HG03103 (cell line): ENCODE data around the gene MRNIP.
"Not testable (repeated sequence)": the region's sequence is repeated elsewhere in the genome, so short reads cannot be mapped to it uniquely, and the experiment has no call there.

ENCODE experiments used
- ATAC-seq: cut with Tn5 transposase; IDR thresholded peaks from one replicate; pipeline ENCODE4 v1.9.1; 2021; ENCODE audit warnings: low read depth; ENCODE audit not compliant: unreplicated experiment

MRNIP gene

DNA sequence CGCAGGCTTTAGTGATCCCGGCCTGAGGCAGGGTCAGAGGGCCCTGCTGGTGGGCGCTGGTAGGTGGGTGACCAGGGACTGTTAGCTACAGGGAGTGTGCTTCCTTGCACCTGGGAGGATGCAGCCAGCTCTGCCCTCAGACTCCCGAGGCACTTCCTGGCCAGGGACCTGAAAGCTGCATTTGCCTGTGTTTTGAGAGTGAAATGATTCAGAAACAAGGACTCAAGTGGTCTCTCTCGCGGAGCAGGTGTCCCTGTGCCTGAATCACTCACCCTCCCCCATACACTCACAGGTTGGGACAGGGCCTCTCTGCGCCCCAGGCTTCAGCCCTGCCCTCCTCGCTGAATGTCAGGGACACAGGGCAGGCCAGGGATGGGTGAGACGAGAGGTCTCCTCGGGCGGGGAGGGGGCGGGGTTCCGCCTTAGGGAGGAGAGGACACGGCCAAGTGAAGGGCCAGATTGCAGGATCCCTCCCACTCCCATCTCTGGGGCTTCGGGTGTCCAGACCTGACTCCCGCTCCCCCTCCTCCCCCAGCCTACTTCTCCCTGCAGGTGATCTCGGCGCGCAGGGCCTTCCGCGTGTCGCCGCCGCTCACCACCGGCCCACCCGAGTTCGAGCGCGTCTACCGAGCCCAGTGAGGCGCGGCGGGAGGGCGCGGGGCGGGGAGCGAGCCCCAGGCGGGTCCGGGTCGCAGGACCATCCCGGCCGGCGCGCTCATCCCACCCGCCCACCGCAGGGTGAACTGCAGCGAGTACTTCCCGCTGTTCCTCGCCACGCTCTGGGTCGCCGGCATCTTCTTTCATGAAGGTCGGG is 63.4 kb downstream of the MRNIP start:
- ATAC-seq: no peak

DNA sequence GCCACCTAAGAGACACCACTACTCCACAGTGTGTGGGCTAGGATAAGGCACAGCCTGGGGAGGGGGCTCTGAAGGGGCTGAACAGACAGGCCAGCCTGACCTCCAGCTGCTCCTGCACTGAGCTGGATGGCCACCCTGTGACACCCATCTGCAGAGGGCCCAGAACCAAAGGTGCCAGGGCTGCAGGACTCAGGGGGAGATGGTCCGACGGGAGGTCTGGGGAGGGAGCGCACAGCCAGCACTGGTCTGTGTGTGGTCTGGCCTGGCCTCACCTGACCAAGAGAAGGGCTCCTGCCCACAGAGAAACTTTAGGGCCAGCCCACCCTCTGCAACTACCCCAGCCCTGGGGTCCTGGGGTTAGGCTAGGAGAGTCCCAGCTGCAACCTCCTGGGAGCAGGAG is 64.0 kb downstream of the MRNIP start:
- ATAC-seq: no peak

DNA sequence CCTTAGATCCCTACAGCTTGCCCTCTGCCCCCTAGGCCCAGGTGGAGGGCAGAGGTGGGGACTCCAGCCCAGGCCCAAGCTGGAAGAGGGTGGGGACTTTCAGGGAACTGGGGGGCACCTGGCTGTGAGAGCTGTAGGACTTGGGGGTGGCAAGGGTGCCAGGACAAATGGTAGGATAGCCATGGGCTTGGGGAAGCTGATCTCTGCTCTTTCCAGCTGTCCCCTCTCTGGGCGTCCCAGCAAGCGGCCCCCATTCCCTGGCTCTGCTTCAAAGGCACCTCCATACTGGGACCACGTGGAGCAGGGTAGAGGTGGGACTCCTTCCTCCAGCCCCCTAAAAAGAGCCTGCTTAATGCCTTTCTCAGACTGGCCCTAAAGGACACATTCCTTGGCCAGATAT is 64.4 kb downstream of the MRNIP start:
- no peak for ATAC-seq

DNA sequence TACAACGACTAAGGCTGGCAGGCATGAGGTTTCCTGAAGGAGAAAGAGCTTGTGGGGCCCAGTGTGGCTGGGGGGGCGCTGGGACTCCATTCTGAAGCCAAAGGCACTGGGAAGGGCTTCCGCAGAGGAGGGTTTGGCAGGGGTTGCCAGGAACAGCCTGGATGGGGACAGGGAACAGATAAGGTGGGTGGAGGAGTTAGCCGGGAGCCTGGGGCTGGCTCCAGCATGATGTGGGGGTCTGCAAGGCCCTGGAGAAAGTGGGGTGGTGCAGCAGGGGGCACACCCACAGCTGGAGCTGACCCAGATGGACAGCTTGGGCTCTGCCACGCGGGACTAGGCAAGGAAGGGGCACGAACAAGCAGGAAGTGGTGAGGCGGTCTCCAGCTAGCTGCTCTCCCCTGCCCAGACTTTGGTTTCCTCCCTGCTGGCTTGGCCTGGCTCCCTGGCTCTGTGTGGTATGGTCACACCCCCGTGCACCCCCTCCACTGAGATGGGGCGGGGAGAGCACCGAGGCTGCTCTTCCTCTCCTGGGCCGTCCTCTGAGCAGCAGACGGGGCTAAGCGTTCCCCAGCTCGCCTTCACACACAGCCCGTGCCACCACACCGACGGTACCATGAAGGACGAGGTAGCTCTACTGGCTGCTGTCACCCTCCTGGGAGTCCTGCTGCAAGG is 65.0 kb downstream of the MRNIP start, which contains the start of gene LTC4S:
Gene LTC4S (plus strand): TSS at position 519 of the 672 bp plus-strand sequence. CDS start 95 bp downstream, at position 614.
- ATAC-seq: no peak

DNA sequence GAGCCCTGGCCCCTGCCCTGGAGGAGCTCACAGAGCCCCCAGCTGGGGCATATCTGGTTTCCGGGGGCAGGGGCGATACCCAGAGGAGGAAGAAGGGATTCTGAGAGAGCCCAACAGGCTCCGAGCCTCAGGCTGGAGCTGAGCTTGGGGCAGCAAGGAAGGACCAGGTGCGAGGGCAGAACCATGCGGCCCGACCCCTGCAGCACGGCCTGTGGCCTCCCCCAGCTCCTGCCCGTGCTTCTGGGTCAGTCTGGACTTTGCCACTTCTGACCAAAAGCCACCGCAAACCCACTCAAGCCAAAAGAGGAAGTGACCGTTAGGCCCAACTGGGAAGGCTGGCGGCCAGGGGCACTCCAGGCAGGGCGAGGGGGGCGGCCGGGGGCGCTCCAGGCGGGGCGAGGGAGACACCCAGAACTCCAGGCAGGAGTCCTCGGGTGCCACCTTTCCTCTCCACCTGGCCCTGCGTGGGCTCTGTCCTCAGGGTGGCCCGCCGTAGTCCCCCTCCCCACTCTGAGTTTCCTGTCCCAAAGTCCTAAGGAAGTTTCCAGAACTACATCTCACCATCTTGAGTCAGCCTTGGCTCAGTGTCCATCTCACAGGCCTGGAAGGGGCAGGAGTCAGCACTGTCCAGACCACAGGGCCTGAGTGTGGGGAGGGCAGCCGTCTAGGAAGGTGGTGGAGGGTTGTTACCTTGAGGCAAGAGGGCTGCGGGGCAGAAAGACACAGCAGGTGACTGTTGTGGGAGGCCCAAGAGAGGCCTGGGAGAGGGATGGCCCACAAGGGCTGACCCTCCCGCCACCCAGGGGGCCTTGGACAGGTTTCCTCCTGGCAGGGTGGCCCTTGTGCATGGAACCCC is 65.8 kb downstream of the MRNIP start:
- ATAC-seq: no peak

DNA sequence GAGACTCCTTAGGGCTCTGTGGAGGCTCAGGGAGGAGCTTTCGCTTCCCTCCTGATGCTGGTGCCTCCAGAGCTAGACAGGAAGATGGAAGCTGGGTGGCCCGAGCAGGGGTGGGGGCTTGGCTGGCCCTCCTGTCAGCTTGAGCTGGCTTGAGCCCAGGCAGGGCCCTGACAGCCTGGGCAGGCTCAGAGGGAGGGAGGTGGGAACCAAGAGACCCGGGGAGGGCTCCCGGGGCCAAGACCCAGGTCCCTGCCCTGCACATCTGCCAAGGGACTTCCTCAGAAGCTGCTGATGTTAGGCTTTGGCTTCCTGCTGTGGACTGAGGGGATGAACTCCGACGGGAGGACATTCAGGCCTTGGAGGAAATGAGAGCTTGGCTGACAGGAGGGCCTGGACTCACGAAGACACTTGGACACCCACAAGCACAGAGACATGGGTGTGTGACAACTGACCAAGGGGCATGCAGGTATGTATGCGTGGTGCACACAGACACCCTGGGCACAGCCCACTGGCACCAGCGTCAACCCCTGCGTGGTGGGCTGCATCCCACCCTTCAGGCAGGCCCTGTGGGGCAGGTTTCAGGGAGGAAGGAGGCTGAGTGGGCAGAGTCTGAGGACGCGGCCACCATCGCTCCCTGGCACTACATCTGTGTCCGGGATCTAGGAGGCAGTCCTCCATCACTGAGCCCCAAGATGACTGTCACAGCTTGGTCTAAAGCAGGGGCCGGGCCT is 66.6 kb downstream of the MRNIP start:
- ATAC-seq: no peak

DNA sequence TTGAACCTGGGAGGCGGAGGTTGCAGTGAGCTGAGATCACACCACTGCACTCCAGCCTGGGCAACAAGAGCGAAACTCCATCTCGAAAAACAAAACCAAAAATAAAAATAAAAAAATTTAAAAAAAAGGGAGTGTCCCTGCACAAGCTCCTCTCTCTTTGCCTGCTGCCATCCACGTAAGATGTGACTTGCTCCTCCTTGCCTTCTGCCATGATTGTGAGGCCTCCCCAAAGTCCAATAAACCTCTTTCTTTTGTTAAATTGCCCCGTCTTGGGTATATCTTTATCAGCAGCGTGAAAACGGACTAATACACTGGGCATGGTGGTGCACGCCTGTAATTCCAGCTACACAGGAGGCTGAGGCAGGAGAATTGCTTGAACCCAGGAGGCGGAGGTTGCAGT is 69.3 kb downstream of the MRNIP start:
- not testable (repeated sequence) for ATAC-seq

DNA sequence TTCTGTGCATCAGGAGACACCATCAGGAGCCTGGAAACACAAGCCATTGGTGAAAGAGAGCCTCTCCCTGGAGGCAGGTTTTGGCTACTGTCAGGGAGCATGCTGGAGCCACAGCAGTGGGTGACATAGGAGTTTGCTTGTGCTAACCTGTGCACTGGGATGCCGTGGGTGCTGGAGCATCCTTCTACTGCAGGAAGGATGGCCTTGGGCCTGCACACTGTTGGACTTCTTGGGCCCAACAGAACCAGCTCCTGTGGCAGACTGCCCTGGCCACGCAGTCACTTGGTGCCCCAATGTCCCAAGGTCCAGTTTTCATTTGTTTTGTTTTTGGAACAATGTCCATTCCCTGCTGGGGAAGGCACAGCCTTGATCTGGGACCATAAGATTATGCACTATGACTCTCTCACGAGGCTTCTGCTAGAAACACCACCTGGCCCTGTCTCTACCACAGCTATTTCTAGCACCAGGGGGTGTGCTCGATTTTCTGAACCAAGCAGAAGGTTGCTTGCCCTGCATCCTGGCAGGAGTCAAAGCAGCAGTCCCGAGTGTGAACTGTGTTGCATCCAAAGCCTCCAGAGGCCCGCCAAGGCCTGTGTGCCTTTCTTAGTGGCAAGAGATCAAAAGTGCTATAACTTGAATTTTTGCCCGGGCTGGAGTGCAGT is 70.3 kb downstream of the MRNIP start:
- ATAC-seq: no peak
